Measurements from ENCODE around the gene CDH22. TPM values are rescaled to one million over a fixed set of nuclear protein-coding genes. Genes with fewer than 3 reads are reported as not detected.

The CDH22 gene
- total and polyA plus RNA-seq, 4 experiments from 2014 or later = not detected

GRCh38 chr20:46296526-46297250 lies 11.6 kb downstream of the CDH22 start:
- Histone ChIP-seq H3K27me3 (ENCODE audit: insufficient read depth, low read length) (peaks cover 8% of the 10 kb centered on the region), H3K36me3 (ENCODE audit: insufficient read depth, low read length) (no peaks in the 10 kb centered on the region), H3K4me1 (ENCODE audit: insufficient read depth, low read length) (no peaks in the 10 kb centered on the region), H3K4me3 (ENCODE audit: low read length in 2 of 2) (no peak overlapping the region), H3K27ac (ENCODE audit: low read depth, low read length) (no peak overlapping the region), H3K9me3 (ENCODE audit: control insufficient read depth in 1 of 2, low read length in 2 of 2) (no peaks in the 10 kb centered on the region)
- Mint-ChIP-seq H3K36me3 (no peaks in the 10 kb centered on the region), H3K9me3 (no peaks in the 10 kb centered on the region), H3K27ac (no peak overlapping the region), H3K27me3 (peaks cover 36 to 53% of the 10 kb centered on the region in 2 donors), H3K4me1 (no peaks in the 10 kb centered on the region), H3K4me3 (no peak overlapping the region)
- intact Hi-C loops (cut with micrococcal nuclease) = no loop called here
- CTCF ChIA-PET (ENCODE audit: partially characterized antibody) = interaction anchor here (0.6 kb wide), 1 partner anchor 1929 kb away, joined by 3 read pairs; no protein-coding TSS in a partner anchor
- DNase-seq = no peak
- POLR2A ChIA-PET (ENCODE audit: partially characterized antibody) = no interaction called here

GRCh38 chr20:46293084-46293483 lies 15.2 kb downstream of the CDH22 start:
- no peak for DNase-seq
- intact Hi-C loops (cut with micrococcal nuclease) = no loop called here

GRCh38 chr20:46291401-46291800 lies 16.9 kb downstream of the CDH22 start:
- H3K36me3 Mint-ChIP-seq = no peaks in the 10 kb centered on the region
- POLR2A ChIA-PET (ENCODE audit: partially characterized antibody) = no interaction called here
- intact Hi-C loops (cut with micrococcal nuclease) = no loop called here
- Histone ChIP-seq H3K9me3 (ENCODE audit: control insufficient read depth in 1 of 2, low read length in 2 of 2) (no peaks in the 10 kb centered on the region), H3K4me3 (ENCODE audit: low read length in 2 of 2) (no peak overlapping the region), H3K27ac (ENCODE audit: low read depth, low read length) (no peak overlapping the region), H3K4me1 (ENCODE audit: insufficient read depth, low read length) (no peaks in the 10 kb centered on the region), H3K27me3 (ENCODE audit: insufficient read depth, low read length) (peaks cover 8% of the 10 kb centered on the region), H3K36me3 (ENCODE audit: insufficient read depth, low read length) (no peaks in the 10 kb centered on the region)
- no peak overlapping the region for H3K27ac Mint-ChIP-seq
- H3K27me3 Mint-ChIP-seq = peaks cover 25 to 45% of the 10 kb centered on the region in 2 donors
- no peaks in the 10 kb centered on the region for H3K4me1 Mint-ChIP-seq
- H3K4me3 Mint-ChIP-seq = no peak overlapping the region
- DNase-seq = no peak
- CTCF ChIA-PET (ENCODE audit: partially characterized antibody) = no interaction called here
- H3K9me3 Mint-ChIP-seq = no peaks in the 10 kb centered on the region

More at GRCh38 chr20:46293084-46293483, 15.2 kb downstream of the CDH22 start:
- no peak overlapping the region for H3K4me3 ChIP-seq (ENCODE audit: low read length in 2 of 2)
- H3K27ac ChIP-seq (ENCODE audit: low read depth, low read length) = no peak overlapping the region
- H3K9me3 Mint-ChIP-seq = no peaks in the 10 kb centered on the region
- H3K27ac Mint-ChIP-seq = no peak overlapping the region
- H3K4me3 Mint-ChIP-seq = no peak overlapping the region
- no peaks in the 10 kb centered on the region for H3K4me1 ChIP-seq (ENCODE audit: insufficient read depth, low read length)
- H3K36me3 ChIP-seq (ENCODE audit: insufficient read depth, low read length) = no peaks in the 10 kb centered on the region
- ChIA-PET CTCF (ENCODE audit: partially characterized antibody) (no interaction called here), POLR2A (ENCODE audit: partially characterized antibody) (no interaction called here)
- peaks cover 8% of the 10 kb centered on the region for H3K27me3 ChIP-seq (ENCODE audit: insufficient read depth, low read length)
- no peaks in the 10 kb centered on the region for H3K36me3 Mint-ChIP-seq
- no peaks in the 10 kb centered on the region for H3K9me3 ChIP-seq (ENCODE audit: control insufficient read depth in 1 of 2, low read length in 2 of 2)
- peaks cover 37 to 54% of the 10 kb centered on the region in 2 donors for H3K27me3 Mint-ChIP-seq
- no peaks in the 10 kb centered on the region for H3K4me1 Mint-ChIP-seq

- ChIA-PET CTCF (ENCODE audit: partially characterized antibody) (no interaction called here), POLR2A (ENCODE audit: partially characterized antibody) (no interaction called here)
- H3K4me3 ChIP-seq (ENCODE audit: low read length in 2 of 2) = no peak overlapping the region
- Mint-ChIP-seq H3K4me3 (no peak overlapping the region), H3K36me3 (no peaks in the 10 kb centered on the region), H3K9me3 (no peaks in the 10 kb centered on the region), H3K27me3 (peaks cover 16 to 39% of the 10 kb centered on the region in 2 donors), H3K4me1 (no peaks in the 10 kb centered on the region), H3K27ac (no peak overlapping the region)
- intact Hi-C loops (cut with micrococcal nuclease) = no loop called here
- peaks cover 8% of the 10 kb centered on the region for H3K27me3 ChIP-seq (ENCODE audit: insufficient read depth, low read length)
- no peaks in the 10 kb centered on the region for H3K36me3 ChIP-seq (ENCODE audit: insufficient read depth, low read length)
- no peaks in the 10 kb centered on the region for H3K4me1 ChIP-seq (ENCODE audit: insufficient read depth, low read length)
- no peak for DNase-seq
- no peaks in the 10 kb centered on the region for H3K9me3 ChIP-seq (ENCODE audit: control insufficient read depth in 1 of 2, low read length in 2 of 2)
- H3K27ac ChIP-seq (ENCODE audit: low read depth, low read length) = no peak overlapping the region
Measured at GRCh38 chr20:46289432-46289831, 18.9 kb downstream of the CDH22 start.

GRCh38 chr20:46286977-46287376 lies 21.3 kb downstream of the CDH22 start:
- Histone ChIP-seq H3K4me1 (ENCODE audit: insufficient read depth, low read length) (no peaks in the 10 kb centered on the region), H3K27me3 (ENCODE audit: insufficient read depth, low read length) (peaks cover 4% of the 10 kb centered on the region), H3K9me3 (ENCODE audit: control insufficient read depth in 1 of 2, low read length in 2 of 2) (no peaks in the 10 kb centered on the region), H3K4me3 (ENCODE audit: low read length in 2 of 2) (no peak overlapping the region), H3K36me3 (ENCODE audit: insufficient read depth, low read length) (no peaks in the 10 kb centered on the region), H3K27ac (ENCODE audit: low read depth, low read length) (no peak overlapping the region)
- POLR2A ChIA-PET (ENCODE audit: partially characterized antibody) = no interaction called here
- no peak for DNase-seq
- intact Hi-C loops (cut with micrococcal nuclease) = no loop called here
- CTCF ChIA-PET (ENCODE audit: partially characterized antibody) = no interaction called here
- Mint-ChIP-seq H3K4me1 (no peaks in the 10 kb centered on the region), H3K9me3 (peaks cover 0 to 1% (median 0%) of the 10 kb centered on the region in 8 donors), H3K27ac (no peak overlapping the region), H3K36me3 (no peaks in the 10 kb centered on the region), H3K27me3 (peaks cover 22 to 36% of the 10 kb centered on the region in 2 donors), H3K4me3 (no peak overlapping the region)

GRCh38 chr20:46286382-46286781 lies 21.9 kb downstream of the CDH22 start:
- Mint-ChIP-seq H3K27ac (no peak overlapping the region), H3K4me3 (no peak overlapping the region), H3K4me1 (no peaks in the 10 kb centered on the region), H3K36me3 (no peaks in the 10 kb centered on the region), H3K9me3 (peaks cover 0 to 1% (median 0%) of the 10 kb centered on the region in 8 donors), H3K27me3 (peaks cover 20 to 31% of the 10 kb centered on the region in 2 donors)
- no peak for DNase-seq
- H3K27ac ChIP-seq (ENCODE audit: low read depth, low read length) = no peak overlapping the region
- CTCF ChIA-PET (ENCODE audit: partially characterized antibody) = no interaction called here
- intact Hi-C loops (cut with micrococcal nuclease) = no loop called here
- no peaks in the 10 kb centered on the region for H3K9me3 ChIP-seq (ENCODE audit: control insufficient read depth in 1 of 2, low read length in 2 of 2)
- H3K27me3 ChIP-seq (ENCODE audit: insufficient read depth, low read length) = peaks cover 5% of the 10 kb centered on the region
- no peak overlapping the region for H3K4me3 ChIP-seq (ENCODE audit: low read length in 2 of 2)
- H3K36me3 ChIP-seq (ENCODE audit: insufficient read depth, low read length) = no peaks in the 10 kb centered on the region
- POLR2A ChIA-PET (ENCODE audit: partially characterized antibody) = no interaction called here
- H3K4me1 ChIP-seq (ENCODE audit: insufficient read depth, low read length) = no peaks in the 10 kb centered on the region

GRCh38 chr20:46285740-46286139 lies 22.6 kb downstream of the CDH22 start:
- H3K9me3 Mint-ChIP-seq = peaks cover 0 to 1% (median 0%) of the 10 kb centered on the region in 8 donors
- ChIA-PET CTCF (ENCODE audit: partially characterized antibody) (no interaction called here), POLR2A (ENCODE audit: partially characterized antibody) (no interaction called here)
- no peak overlapping the region for H3K4me3 ChIP-seq (ENCODE audit: low read length in 2 of 2)
- H3K27me3 ChIP-seq (ENCODE audit: insufficient read depth, low read length) = peaks cover 5% of the 10 kb centered on the region
- H3K36me3 Mint-ChIP-seq = no peaks in the 10 kb centered on the region
- H3K36me3 ChIP-seq (ENCODE audit: insufficient read depth, low read length) = no peaks in the 10 kb centered on the region
- no peaks in the 10 kb centered on the region for H3K4me1 Mint-ChIP-seq
- no peak overlapping the region for H3K27ac Mint-ChIP-seq
- peaks cover 24 to 35% of the 10 kb centered on the region in 2 donors for H3K27me3 Mint-ChIP-seq
- H3K4me1 ChIP-seq (ENCODE audit: insufficient read depth, low read length) = no peaks in the 10 kb centered on the region
- no peaks in the 10 kb centered on the region for H3K9me3 ChIP-seq (ENCODE audit: control insufficient read depth in 1 of 2, low read length in 2 of 2)
- H3K4me3 Mint-ChIP-seq = no peak overlapping the region
- no peak overlapping the region for H3K27ac ChIP-seq (ENCODE audit: low read depth, low read length)
- intact Hi-C loops (cut with micrococcal nuclease) = no loop called here
- DNase-seq = no peak
